Fibroblast of skin of right biceps (primary cell): ENCODE results near the gene PRDM12.
A peak's percentile ranks its signal among the peaks of the same experiment; 100 is the strongest.

Experiments
- DNase-seq: peaks from one replicate; pipeline ENCODE4 v3.0.0-alpha.2; 2013

Gene PRDM12

DNA sequence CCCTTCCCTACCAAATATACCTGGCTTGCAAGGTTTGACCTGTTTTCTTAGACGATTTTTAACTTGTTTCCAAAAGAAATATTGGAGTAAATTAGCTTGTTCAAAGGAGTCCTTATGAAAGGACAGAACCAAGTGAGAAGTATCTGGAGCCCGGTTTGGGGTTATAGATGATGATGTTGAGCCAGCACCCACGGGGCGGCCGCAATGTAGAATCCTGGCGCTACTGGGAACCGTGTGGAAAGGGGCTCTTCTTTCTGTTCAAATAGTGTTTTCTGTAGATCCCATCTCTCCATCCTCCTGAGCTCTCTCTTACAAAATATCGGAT, 28.7 kb downstream of the PRDM12 start:
- DNase-seq, result no peak

DNA sequence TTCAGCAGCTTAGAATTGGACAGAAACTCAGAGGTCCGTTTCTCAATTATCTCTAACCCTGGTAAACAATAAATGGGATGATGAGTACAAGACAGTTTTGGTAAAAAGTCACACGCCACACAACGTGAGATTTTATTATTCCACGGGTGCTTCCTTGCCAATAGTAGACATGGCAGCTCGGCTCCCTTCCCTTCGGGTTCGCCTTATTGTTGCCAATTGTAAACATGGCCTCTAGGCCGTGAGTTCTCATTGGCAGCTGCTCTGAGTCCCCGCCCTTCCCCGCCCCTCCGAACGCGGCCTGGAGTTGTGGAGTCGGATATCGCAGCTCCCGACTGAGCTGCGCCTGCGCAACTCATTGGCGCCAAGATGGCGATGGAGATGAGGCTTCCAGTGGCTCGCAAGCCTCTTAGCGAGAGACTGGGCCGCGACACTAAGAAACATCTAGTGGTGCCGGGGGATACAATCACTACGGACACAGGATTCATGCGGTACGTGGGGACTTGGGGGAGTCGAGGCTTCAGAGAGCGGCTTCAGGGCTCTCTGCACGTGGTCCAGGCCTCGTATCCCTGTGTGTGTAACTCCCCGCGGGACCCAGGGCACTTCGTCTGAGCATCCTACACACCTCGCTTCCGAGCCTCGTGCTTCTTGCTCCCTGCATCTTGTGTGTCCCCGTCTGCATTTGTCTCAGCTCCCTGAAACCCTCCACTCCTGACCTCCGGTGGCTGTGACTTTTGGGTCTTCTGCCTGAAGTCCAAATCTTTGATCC, 29.2 kb downstream of the PRDM12 start, which contains the start of gene EXOSC2:
EXOSC2 (plus strand) TSS at position 355 of the 766 bp plus-strand sequence; CDS start at position 367, 12 bp downstream.
- DNase-seq, result peak; percentile 99

DNA sequence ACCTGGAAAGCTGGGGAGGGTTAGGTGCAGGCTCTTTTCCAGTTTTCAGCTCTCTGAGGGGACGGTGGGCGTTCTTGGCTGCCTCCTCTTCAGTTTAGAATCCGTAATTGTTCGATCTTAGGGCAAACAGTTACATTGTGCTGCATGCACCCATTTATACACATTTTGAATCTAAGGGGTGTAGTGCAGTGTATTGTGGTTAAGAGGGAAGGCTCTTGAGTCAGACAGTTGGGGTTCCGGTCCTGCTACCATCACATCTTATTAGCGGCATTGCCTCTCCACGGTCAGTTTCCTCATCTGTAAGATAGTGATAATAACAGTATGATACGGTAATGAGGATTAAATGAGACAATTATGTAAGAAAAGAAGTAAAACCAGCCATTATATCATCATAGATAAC, 29.8 kb downstream of the PRDM12 start:
- no peak for DNase-seq

GRCh38 chr9:130696139-130696650, 31.8 kb downstream of the PRDM12 start:
- DNase-seq, result no peak

DNA sequence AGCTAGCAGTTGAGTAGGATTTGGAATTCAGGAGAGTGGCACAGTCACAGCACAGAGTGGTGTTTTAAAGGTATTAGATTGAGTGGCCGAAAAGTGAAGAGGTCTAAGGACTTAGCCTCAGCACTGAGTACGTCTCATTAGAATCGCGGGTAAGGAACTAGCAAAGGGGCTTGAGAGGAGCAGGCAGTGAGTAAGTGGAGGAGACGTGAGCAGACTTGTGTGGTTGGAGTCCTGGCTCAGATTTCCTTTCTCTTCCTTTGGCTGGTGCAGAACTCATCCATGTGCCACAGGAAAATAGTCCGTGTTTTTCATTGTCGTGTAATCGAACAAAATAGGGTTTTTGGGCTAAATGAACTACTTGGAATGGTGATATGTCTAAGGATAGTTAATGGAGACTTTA, 32.6 kb downstream of the PRDM12 start:
- no peak for DNase-seq

DNA sequence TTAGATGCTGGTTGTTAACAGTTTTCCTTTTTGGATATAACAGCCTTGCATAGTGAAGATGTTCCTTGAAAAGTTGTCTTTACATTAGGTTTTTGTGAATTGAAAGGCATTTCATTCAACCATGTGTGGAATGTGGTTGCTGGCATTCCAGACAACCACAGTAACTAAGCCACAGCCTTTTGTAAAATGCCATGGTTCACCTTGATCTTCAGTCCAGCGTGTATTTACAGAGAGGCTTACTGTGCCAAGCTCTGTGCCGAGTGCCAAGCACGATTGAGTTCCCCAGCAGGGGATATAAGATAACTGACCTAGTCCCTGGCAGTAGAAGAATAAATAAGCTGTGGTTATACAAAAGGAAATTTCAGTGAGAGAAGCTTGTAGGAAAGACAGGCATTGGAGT, 34.1 kb downstream of the PRDM12 start:
- DNase-seq, result peak; percentile 53

DNA sequence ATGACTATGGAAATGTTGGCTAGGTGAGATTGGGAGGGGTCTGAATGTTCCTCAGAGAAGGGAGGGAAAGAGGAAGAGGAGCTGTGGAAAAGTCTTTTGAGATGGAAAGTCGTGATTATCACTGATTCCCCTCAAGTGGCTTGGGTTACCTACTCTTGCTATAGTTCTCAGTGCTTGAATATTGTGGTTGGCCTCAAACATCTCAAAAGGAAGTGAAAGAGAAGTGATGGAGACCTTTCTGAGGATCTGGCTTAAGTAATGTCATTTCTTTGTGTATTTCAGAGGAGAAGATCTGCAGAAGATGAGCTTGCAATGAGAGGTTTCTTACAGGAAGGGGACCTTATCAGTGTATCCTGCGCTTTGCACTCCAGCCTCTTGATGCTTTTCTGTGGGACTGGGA, 34.7 kb downstream of the PRDM12 start:
- DNase-seq, result no peak

DNA sequence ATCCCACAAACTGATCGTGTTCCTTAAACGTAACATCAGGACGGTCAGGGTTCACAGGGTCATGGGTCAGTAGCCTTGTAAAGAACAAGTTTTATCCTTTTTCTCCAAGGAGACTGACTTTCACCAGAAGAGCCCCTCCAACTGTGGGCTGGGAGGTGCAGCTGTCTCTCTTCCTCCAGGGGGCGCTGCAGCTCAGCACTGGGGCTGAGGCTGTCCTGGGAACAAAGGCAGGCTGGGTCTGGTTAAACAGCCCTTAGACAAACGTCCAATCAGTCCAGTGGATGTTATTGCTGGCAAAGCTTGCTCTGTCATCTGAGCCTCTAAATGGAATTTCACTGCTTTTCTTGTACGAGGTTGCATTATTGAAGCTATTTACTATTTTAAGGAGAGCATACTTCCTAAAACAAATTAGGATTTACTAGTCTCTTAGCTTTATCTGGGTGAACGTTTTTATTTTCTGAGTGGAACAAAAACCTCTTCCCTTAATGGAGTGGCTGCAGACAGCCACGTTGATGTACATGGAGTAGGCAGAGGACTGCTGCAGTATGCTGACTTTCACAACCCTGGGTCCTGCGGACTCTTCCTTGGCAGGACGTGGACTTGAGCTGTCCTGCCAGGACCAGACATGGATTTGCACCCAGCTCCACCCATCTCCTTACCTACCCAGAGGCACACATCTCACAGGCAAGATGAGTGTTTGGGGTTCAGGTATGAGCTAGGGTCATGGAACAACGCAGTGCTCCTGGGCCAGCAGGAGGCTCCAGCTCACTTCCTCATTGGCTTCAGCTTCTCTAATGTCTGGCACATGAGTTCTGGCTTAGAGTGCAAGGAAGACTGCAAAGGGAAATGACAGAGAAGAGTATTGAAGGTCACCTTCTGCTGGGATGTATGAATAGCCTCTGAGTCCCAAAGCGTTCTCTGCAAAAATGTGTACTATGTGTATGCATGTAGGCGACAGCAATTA, 36.9 kb downstream of the PRDM12 start:
- DNase-seq, result peak; percentile 73

GRCh38 chr9:130703501-130703900, 39.1 kb downstream of the PRDM12 start:
- no peak for DNase-seq

- DNase-seq, result peak; percentile 68
Observed at GRCh38 chr9:130707225-130707976, 43.0 kb downstream of the PRDM12 start.

DNA sequence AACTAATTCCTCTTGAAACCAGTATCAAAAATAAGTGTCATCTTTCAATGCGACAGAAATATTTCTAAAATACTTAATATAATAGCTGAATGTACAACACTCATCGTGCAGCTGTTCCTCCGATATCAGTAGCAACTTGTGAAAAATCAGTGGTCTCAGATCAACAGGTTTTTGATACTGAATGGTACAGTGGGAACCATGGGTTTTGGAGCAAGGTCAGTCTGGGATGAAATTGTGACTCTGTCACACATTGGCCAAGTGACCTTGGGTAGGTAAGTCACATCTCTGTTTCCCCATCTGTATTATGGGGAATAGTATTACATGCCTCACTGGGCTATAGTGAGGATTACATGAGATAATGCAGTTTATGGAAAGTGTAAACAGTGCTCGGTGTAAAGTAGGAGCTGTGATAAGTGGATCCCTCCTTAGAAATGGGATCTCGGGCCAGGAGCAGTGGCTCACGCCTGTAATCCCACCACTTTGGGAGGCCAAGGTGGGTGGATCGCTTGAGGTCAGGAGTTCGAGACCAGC, 46.5 kb downstream of the PRDM12 start:
- no peak for DNase-seq

- no peak for DNase-seq
Observed at GRCh38 chr9:130711469-130711868, 47.1 kb downstream of the PRDM12 start.

DNA sequence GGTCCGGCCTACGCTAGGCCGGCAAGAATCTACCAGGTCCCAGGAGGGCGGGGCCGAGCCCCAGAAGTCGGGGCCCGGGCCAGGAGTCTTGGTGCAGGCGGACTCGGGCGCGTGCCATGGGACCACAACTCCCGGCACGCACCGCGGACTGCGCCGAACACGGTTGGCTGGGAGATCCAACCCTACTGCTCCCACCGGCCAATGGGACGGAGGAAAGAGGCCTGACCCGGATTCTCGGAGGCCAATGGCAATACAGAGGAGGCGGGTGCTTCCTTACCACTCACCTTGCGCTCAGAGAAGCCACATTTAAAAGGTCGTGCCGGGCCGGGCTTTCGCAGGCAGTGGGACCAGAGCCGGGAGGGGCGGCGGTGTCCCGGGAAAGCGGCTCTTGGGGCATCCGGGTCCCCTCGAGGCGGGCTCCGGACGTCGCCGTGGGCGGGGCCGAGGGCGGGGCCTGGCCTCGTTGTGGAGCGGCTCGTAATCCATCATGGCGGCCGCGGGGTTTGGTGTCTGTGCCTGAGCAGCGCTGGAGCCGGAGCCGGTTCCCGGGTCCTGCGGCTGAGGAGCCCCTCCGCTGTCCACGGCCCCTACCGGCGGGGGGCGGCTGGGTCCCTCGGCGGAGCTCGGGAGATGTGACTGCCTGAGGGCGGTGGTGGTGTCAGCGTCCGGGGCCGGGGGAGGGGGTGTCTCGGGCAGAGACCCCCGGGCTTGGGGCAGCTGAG, 48.3 kb downstream of the PRDM12 start:
- DNase-seq, result peak; percentile 99

DNA sequence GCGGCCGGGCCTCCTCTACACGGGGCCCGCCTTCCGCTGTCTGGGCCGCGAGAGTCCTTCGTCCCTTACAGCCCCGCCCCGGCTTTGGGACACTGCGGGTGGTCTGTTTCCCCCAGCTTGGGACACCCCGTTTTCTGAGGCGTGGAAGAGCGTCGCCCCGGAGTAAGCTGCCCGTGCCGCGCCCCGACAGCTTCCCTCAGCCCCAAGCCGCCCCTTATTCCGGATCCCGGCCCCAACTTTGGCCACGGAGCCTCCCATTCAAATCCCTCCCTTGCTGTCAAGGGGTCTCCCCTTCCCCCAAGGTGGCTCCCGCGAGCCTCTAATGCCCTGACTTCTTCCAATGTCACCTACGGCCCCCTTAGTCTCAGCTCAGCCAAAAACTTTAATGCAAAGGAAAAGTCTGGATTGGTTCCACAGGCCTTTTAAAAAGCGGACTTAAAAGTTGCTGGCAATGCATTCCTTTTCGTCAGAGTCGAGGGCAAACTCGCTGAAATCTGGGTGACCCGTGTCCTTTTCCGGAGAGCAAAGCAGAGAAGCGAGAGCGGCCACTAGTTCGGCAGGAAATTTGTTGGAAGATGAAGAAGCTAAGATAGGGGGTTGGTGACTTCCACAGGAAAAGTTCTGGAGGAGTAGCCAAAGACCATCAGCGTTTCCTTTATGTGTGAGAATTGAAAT, 49.0 kb downstream of the PRDM12 start:
- DNase-seq, result peak; percentile 41

DNA sequence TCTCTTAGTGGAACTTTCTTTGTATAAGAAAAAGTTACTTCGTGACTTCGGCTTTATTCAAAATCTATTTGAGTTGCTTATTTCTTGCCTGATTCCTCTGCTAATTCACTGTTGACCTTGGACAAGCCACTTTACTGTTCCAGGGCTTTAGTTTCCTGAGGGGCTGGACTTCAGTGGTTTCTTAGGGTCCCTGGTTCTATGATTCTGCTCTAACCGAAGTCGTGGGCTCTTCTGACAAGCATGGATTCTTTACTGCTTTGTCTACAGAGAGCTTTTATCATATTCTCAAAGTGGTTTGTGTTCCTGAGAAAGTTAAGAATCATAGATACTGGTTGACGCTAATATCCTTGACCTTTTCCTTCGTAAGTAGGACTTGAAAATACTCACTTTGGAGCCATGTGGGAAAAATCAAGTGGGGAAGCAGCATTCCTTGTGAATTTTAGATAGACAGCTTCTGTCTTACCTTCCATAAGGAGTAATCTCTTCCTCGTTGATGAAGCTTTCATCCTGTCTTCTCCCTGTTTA, 50.3 kb downstream of the PRDM12 start:
- DNase-seq, result no peak

GRCh38 chr9:130715270-130715669, 50.9 kb downstream of the PRDM12 start:
- DNase-seq, result no peak

GRCh38 chr9:130718562-130718961, 54.2 kb downstream of the PRDM12 start:
- DNase-seq, result no peak

GRCh38 chr9:130720762-130721161, 56.4 kb downstream of the PRDM12 start:
- no peak for DNase-seq

DNA sequence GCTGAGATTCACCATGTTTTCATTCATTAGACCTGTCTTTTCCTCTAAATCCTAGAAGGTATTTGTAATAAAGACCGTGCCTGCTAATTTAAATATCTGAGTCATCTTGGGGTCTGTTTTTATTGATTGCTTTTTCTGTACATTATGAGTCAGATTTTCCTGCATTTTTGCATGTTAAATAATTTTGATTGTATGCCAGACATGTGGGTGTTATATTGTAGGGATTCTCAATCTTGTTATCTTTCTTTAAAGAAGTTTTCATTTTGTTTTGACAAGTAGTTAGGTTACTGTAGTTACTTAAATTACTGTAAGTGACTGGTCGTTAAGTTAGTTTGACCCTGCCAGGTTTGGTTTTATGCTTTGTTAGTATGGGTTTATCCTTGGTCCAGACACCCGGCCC, 64.3 kb downstream of the PRDM12 start:
- peak; percentile 77 for DNase-seq

DNA sequence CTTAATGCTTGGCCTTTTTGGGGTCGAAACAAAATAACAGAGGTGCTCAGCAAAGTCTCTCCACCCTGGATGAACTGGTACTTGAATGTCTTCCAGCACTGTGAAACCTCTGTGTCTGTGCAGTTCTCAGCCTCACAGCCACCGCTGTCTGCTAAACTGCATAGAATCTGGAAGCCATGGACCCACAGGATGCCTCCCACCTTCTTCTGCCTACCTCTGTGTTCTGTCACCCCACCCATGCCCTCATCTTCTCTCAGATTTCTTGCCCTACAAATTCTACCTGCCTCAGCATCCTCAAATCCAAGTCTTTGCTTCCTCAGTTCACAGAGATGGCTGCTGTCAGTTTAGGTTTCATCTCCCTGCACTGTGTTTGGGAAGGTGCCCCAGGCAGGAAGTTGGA, 64.8 kb downstream of the PRDM12 start:
- DNase-seq, result no peak

GRCh38 chr9:130731355-130731754, 67.0 kb downstream of the PRDM12 start:
- DNase-seq, result no peak
